GM19455 (cell line): ENCODE data around the gene STAT5A.

Experiments used
- ATAC-seq: cut with Tn5 transposase; IDR thresholded peaks from one replicate; pipeline ENCODE4 v1.9.1; 2021; ENCODE audit not compliant: unreplicated experiment

The STAT5A gene

DNA sequence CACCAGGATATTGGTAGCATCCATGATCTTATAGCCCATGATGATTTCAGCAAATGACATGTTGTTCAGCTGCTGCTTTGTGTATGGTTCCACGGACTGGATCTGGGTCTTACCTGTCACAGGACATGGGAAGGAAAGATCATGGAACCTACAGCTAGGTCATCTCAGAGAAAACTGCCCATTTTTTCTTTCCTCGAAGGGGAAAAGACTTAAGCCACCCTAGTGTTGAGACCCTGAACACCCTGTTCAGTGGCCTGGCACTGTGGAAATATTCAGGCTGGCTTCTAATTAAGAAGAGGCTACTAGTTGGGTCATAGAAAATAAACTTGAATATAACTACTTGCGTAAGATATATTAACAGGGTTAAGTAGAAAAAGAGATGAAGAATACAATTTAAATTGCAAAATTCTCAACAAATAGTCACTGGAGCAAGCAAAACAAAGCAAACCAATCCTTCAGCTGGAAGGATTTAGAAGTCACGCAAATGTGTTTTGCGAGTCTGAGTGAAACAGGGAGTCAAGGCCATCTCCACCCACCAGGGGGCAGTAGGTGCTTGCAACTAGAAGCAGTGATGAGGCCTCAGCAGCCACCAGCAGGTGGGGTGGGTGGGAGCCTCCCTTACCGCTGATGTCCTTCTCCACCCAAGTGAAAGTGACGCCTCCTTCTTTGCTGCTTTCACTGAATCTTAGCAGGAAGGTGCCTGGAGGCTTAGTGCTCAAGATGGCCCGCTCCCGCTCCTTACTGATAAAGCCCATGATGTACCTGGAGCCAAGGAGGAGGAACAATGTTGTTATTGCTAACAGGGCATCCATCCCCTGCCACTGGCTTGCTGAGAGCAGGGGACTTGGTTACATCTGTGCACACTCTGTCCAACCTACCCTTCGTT, 34.3 kb downstream of the STAT5A start:
- peak; percentile 63 for ATAC-seq

DNA sequence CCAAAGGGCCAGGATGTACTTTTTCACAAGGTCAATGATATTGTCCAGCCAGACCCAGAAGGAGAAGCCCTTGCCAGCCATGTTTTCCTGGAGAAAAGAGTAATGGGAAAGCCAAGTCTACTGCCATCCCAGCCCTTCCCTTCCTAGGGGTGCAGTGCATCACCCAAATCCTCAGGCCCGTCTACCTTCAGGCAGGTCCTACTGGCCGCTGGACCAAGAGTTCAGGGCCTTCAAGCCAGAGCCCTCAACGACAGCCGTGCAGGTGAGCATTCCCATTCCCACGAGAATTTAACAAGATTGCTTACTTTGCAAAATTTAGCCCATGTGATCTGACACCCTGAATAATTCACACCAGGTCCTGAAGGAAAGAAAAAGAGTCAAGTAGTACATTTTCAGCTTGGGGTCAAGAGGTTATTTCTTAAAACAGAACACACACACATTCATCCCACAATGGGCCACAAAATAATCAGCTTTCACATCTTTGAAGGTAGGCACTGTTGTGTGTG, 35.0 kb downstream of the STAT5A start:
- ATAC-seq: no peak

DNA sequence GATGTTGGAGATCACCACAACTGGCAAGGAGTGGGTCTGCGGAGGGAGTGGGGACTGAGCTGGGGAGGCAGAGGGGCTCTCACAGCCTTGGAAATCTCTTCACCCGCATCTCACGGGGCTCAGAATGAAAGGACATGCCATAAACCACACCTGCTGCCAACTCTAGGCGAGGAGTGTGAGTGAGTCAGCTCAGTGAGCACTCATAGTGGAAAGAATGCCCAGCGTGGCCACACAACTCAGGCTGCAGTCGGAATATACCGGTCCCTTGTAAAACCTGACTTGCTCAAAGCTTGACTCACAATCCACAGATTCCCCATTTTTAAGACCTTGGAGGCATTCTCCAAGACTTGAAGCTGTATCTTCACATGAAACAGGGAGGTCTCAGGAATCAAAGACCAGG, 36.7 kb downstream of the STAT5A start:
- no peak for ATAC-seq

DNA sequence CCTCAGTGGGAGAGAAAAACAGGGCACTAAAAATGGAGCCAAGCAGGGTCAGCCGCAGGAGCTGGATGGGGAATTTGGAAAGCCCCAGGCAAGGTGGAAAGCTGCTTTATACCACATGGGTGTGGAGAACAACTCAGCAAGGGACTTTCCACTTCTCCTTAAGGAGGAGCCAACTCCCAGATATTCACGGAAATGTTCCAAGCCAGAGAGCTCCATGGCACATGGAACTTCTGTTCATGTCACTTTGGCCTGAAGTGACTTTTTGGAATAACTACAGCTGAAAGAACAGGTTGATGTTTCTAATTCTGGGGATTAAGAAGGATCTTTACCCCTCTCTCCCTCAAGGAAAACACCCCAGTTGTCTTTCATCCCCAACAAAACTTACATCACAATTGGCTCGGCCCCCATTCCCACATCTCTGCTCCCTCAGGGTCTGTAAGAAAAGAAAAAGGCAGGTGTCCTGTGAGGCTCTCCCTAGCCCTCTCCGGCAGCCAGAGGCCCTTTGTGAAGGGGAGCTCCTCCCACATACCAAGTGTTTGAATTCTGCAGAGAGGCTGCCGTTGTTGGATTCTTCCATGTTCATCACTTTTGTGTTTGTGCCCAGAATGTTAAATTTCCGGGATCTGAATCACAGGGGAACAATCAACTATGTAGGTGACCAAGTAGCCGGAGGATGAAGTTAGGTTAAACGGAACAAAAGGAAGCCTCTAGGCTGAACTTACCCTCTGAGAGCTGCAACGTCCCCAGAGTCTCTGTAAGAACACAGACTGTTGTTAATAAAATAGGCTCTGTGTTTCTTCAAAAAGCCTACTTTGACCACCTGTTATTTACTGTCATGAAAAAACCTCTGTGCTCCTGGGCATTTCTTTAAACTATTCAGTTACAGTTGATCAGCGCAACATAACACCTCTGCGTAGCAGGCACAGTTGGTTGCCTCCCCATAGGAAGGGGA, 41.0 kb downstream of the STAT5A start:
- no peak for ATAC-seq

DNA sequence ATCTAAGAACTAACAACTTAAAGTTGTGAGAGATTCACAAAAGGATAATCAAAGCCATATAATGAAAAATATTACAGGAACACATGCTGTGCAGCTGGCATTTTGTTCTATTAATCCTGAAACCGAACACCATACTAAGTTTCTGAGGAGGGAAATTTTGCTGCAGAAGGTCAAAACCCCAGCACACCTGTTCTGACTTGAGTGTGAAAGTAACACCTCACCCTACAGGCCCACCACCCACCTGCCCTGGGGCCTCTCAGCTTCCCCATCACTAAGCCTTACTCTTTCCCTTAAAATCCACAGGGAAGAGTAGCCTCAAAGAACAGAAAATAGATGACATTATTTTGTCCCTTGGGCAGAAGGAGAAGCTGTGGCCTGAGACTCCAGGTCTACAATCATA, 44.8 kb downstream of the STAT5A start:
- no peak for ATAC-seq

DNA sequence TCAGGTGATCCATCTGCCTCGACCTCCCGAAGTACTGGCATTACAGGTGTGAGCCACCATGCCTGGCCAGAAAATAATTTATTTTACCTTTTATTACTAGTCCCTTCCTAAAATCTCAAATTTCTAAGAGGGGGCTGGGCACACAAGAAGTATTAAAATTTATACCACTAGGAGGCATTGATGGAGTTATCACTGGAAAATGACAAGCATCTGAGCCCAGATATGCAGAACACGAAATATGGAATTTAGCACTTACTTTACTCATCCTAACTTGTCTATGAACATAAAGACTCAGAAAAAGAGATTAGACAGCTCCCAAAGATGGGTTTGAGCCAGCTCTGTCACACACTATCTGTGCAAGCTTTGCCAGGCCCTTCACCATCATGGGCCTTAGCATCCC, 46.4 kb downstream of the STAT5A start:
- no peak for ATAC-seq

DNA sequence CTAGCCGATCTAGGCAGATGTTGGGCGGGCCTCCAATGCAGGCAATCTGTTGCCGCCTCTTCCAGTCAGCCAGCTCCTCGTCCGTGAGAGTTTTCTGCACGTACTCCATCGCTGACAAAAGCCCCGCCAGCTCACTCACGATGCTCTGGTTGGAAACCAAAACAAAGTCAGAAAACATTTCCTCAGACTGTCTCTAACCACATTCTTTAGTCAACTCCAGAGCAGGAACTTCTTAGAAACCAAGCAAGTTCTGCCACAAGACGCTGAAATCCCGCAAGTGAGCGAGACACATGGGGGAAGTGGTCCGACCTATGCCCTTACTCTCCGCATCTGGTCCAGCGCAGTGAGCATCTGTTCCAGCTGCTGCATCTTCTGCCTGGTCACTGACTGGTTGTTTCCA, 49.1 kb downstream of the STAT5A start:
- ATAC-seq: no peak

DNA sequence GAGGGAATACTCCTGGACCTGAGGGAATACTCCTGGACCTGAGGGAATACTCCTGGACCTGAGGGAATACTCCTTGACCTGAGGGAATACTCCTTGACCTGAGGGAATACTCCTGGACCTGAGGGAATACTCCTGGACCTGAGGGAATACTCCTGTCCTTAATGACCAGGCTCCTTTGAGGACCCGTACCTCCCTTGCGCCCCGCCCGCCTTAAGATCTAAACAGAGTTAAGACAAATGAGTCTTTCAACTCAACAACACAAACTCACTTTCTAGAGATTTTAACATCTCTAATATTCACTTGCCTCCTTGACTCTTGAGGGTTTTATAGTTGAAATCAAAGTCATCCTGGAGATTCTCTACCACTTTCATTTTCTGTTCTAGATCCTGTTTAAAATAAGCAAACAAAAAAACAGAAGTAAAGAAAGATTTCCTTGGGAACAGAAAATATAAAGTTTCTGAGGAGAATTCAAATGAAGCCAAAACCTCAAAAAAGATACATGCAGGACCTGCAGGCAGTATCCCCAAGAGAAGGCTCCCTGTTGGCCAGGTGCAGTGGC, 50.2 kb downstream of the STAT5A start:
- no peak for ATAC-seq

DNA sequence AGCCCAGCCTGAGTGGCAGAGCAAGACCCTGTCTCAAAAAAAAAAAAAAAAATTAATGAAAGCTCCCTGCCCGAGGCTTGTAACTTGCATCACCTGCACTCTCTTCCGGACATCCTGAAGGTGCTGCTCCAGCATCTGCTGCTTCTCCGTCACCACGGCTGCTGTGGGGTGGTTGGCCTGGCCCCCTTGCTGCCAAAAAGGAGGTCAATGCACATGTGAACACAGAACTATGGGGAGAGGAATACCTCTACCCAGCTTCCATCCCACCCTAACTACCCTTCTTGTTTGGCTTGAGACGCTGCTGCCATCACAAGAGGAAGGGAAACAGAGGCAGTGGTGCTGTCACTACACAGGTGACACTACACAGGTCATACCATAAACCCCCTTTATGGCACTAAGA, 50.9 kb downstream of the STAT5A start:
- no peak for ATAC-seq

DNA sequence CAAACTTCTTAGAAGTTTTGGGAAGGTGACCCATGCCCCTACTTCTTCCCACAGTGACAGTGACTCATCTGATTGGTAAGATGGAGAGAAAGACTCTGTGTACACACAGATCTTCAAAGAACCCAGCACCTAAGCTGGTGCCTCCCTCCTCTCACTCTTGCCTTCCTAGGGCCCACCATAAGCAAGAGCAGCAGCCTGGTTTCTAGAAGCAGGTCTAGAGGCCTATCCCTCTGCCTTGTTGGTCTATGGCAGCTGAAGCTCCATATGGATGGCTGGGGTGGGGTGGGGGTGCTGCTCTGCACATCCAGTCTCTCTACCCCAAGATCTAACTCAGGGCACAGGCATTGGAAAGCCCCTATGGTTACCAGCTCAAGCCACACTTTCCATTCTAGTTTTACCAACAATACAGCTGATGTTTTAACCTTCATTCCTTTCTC, 52.4 kb downstream of the STAT5A start:
- no peak for ATAC-seq

DNA sequence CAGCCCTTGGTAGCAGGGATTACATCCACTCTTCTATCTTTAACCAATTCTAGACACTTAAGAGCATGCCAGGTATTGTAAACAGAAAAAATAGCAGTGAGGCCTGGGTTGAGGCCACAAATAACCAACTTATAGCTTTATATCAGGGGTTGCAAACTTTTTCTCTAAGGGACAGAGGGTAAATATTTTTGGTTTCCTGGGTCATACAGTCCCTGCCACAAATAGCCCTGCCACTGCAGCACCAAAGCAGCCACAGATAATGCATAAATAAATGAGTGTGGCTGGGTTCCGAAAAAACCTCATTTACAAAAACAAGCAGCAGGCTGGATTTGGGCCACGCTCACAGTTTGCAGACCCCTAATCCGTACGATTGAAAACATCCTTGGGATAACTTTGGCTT, 53.3 kb downstream of the STAT5A start:
- ATAC-seq: no peak

DNA sequence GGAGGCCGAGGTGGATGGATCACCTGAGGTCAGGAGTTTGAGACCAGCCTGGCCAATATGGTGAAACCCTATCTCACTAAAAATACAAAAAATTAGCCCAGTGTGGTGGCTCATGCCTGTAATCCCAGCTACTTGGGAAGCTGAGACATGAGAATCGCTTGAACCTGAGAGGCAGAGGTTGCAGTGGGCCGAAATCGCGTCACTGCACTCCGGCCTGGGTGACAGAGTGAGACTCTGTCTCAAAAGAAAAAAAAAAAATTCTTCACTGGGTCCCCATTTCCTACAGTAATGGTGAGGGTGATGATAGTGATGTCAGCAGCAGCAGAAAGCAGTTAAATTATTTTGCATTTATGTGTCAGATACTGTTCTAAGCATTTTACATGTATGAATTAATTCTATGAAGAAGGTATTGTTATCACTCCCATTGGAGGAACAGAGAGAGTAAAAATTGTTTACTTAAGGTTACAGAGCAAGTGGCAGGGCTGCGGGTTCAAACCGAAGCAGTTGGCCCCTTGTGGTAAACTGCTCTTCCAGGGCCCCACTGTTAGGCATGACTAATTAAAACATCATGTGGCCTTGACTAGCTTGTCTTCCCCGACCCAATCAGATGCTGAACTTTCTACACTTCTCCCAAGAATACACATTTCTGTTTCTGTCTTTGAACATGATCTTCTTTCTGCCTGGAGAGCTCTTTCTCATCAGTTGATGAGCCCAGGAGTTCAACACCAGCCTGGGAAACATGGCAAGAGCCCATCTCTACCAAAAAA, 54.1 kb downstream of the STAT5A start:
- ATAC-seq: no peak

DNA sequence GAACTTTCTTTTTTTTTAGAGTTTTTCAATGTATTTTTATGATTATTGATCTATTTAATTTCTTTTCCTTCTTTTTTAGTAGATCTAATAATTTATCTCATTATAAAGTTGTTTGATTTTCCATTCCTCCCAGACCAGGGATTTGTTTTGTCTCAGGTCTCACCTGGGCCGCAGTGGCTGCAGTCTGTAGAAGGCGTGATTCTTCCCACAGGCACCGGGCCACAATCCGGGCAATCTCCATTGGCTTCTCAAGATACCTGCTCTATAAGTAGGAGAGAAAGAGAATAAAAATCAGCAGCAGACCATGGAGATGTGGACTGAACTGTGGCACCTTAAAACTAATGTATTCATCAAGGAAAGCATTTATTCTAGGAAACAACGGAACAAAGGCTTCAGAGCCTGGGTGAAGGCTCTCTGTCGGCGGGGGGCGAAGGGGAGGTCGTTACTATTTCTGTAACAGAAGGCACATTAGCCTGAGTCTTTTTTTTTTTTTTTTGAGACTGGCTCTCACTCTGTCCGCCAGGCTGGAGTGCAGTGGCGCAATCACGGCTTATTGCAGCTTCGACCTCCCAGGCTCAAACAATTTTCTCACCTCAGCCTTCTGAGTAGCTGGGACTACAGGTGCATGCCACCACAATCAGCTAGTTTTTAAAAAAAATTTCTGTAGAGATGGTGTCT, 57.2 kb downstream of the STAT5A start:
- no peak for ATAC-seq

DNA sequence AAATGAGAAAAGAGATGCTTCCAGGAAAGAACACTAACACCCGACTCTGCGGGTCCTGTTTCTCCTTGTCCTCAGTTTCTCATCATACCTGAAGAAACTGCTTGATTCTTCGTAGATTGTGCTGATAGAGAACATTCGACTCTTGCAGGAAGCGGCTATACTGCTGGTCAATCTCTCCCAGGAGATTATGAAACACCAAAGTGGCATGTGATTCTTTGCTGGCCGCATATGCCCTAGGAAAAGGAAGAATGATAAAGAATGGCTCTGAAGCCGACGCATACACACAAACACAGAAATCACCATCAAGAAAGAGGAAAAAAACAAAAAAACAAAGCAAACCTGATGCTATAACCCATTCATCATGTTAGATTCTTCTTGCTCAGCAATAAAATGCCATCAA, 58.2 kb downstream of the STAT5A start:
- ATAC-seq: no peak

DNA sequence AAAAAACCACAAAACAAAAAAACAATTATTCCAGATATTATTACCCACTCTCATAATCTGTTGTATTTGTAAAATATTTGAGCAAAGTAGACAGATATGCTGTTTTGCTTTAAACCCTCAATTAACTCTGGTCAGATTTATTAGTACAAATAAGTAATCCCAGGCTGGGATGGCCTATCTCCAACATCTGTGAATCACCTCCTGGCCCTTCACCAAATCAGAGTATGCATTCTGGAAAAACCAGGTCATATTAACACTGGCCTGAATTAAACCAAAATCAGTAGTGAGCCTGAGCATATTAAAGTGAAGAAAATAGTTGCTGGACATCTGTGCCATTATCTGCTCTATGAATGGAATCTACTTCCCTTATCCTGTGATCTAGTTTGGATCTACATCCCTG, 58.9 kb downstream of the STAT5A start:
- ATAC-seq: no peak

DNA sequence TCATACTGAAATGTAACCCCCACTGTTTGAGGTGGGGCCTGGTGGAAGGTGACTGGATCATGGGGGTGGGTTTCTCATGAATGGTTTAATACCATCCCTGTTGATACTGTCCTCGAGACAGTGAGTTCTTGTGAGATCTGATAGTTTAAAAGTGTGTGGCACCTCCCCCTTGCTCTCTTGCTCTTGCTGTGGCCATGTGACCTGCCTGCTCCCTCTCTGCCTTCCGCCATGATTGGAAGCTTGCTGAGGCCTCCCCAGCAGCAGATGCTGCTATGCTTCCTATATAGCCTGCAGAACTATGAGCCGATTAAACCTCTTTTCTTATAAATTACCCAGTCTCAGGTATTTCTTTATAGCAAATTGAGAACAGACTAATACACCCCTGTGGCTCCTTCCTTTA, 59.3 kb downstream of the STAT5A start:
- no peak for ATAC-seq

DNA sequence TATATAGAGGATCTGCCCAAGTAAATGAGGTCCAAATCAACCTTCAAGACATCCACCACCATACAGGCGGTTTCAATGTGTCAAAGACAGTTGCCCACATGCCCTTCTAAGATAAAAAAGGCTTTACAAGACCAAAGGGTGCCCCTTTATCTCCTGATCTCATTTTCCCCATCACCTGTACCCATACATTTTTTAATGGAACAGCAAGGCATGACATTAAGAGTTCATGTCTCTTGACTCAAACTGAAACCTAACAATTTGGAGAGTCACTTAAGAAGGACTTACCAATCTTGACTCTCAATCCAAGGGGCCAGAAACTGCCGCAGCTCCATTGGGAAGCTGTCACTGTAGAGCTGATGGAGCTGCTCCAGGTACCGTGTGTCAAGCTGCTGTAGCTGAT, 59.8 kb downstream of the STAT5A start:
- ATAC-seq: no peak

DNA sequence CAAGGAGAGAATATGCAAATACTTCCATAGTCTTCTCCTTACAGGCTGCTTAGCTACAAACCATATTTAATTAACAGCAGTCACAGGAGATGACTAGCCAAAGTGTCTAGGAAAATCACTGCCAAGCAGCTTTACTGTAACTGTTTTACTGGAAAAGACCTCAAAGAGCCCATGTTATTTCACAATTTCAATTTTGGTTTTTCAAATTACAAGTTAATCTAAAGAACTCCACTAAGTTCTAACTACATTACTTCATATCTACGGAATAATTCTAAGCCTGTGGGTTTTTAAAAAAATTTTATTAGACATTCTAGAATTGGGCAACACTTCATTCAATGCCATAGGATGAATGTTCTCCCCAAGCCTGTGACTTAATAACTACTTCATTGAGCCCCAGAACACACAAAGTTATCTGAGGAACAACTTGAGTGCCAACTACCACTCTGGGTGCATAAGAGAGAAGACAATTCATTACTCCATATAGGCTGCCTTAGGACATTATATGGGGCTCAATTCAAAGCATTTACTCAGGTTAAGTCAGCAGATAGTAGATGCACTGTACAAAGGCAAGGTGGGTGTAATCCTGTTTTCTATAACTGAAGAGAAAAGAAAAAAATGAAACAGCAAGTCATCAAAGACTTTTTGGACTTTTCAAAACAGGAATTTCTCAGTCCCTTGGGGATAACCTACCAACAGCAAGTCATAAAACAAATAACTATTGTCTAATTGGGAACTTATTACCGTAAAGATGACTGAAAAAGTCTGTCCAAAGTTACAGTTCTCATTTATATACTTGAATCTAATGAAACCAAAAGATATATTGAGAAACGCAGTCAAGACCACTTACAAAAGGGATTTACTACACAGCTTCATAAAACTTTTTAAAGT, 66.9 kb downstream of the STAT5A start:
- no peak for ATAC-seq

DNA sequence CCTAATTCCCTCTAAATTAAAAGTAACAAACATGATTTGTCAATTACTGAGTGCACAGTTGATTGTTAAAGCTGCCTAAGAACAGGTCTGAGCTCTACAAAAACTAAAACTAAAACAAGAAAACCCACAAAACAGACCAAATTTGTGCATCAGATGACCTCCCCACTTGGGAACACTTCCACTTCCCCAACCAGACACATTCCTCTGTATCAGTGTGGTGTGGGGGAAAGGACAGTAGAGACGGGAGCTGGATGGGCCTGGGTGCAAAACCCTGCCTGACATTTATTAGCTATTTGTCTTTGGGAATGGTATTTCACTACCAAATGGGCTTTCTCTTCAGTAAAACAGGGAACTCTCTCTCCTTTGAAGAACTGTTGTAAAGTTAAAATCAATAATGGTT, 70.1 kb downstream of the STAT5A start:
- ATAC-seq: no peak
